ACHN (cell line): ENCODE data around the gene NOS2.
"Not testable (repeated sequence)": the region's sequence is repeated elsewhere in the genome, so short reads cannot be mapped to it uniquely, and the experiment has no call there.

Source experiments
- DNase-seq: peaks from one replicate; pipeline ENCODE4 v3.0.0-alpha.2; 2015
- in situ Hi-C: cut with HindIII; loops from 2 replicates; pipeline ENCODE4 v1.10.0; 2017; ENCODE audit warnings: low sequenced_read_pairs, low pct_ligation_motif_present, low pct_unique_long_range_greater_than_20kb

NOS2 gene

GRCh38 chr17:27800522-27800921 lies at the start of gene NOS2:
TSS of gene NOS2 (minus strand) at chr17:27800529. CDS start at chr17:27798809, 1,720 bp downstream.
- in situ Hi-C loops, result no loop called here
- no peak for DNase-seq

- DNase-seq, result no peak
- in situ Hi-C loops, result no loop called here
Measured at GRCh38 chr17:27849474-27850185, 49.3 kb upstream of the NOS2 start.

GRCh38 chr17:27848931-27849330 lies 48.6 kb upstream of the NOS2 start:
- in situ Hi-C loops, result no loop called here
- DNase-seq, result no peak

- in situ Hi-C loops, DNase-seq: not testable (repeated sequence)
Measured at GRCh38 chr17:27846808-27847307, 46.5 kb upstream of the NOS2 start.

GRCh38 chr17:27846042-27846655 lies 45.8 kb upstream of the NOS2 start:
- in situ Hi-C loops, result no loop called here
- DNase-seq, result no peak

- in situ Hi-C loops, result no loop called here
- DNase-seq, result no peak
Measured at GRCh38 chr17:27845264-27846041, 45.1 kb upstream of the NOS2 start.

- no peak for DNase-seq
- in situ Hi-C loops, result no loop called here
Measured at GRCh38 chr17:27840688-27841087, 40.4 kb upstream of the NOS2 start.

- not testable (repeated sequence) for DNase-seq
Measured at GRCh38 chr17:27840406-27840678, 40.0 kb upstream of the NOS2 start.

GRCh38 chr17:27839571-27840405 lies 39.5 kb upstream of the NOS2 start:
- in situ Hi-C loops, DNase-seq: not testable (repeated sequence)

More at GRCh38 chr17:27840406-27840678, 40.0 kb upstream of the NOS2 start:
- in situ Hi-C loops, result not testable (repeated sequence)

- in situ Hi-C loops, DNase-seq: not testable (repeated sequence)
Measured at GRCh38 chr17:27838607-27839006, 38.3 kb upstream of the NOS2 start.

GRCh38 chr17:27837769-27838168 lies 37.4 kb upstream of the NOS2 start:
- DNase-seq, in situ Hi-C loops: not testable (repeated sequence)

GRCh38 chr17:27836651-27837050 lies 36.3 kb upstream of the NOS2 start:
- DNase-seq, result no peak
- in situ Hi-C loops, result no loop called here

GRCh38 chr17:27834571-27834970 lies 34.2 kb upstream of the NOS2 start:
- in situ Hi-C loops, result no loop called here
- no peak for DNase-seq

GRCh38 chr17:27832831-27833230 lies 32.5 kb upstream of the NOS2 start:
- in situ Hi-C loops, result no loop called here
- DNase-seq, result no peak

GRCh38 chr17:27829888-27830287 lies 29.6 kb upstream of the NOS2 start:
- DNase-seq, in situ Hi-C loops: not testable (repeated sequence)

- DNase-seq, in situ Hi-C loops: not testable (repeated sequence)
Measured at GRCh38 chr17:27829143-27829711, 28.9 kb upstream of the NOS2 start.

- in situ Hi-C loops, result no loop called here
Measured at GRCh38 chr17:27825459-27825858, 25.1 kb upstream of the NOS2 start.

GRCh38 chr17:27824745-27825144 lies 24.4 kb upstream of the NOS2 start:
- in situ Hi-C loops, result no loop called here
- DNase-seq, result no peak

More at GRCh38 chr17:27825459-27825858, 25.1 kb upstream of the NOS2 start:
- DNase-seq, result no peak
